H9 (cell line): ENCODE measurements around the gene GARS1. TPM values are rescaled to one million over a fixed set of nuclear protein-coding genes. Genes with fewer than 3 reads are reported as not detected.

ENCODE experiments used
- DNase-seq: peaks from one replicate; pipeline ENCODE4 v3.0.0-alpha.2; 2017
- H2AFZ ChIP-seq: one replicate; pipeline ENCODE4 v1.6.1; 2013; ENCODE audit warnings: mild to moderate bottlenecking, low read length, control low read depth, moderate library complexity
- H2AK5ac ChIP-seq: 2 replicates; pipeline ENCODE4 v1.6.1; 2013; ENCODE audit warnings: low read length, control low read depth, mixed read lengths; ENCODE audit not compliant: insufficient read length
- H2BK120ac ChIP-seq: one replicate; pipeline ENCODE4 v1.6.1; 2013; ENCODE audit warnings: low read depth, mild to moderate bottlenecking, low read length, control low read depth, inconsistent platforms; ENCODE audit not compliant: poor library complexity, severe bottlenecking
- H2BK12ac ChIP-seq: 2 replicates; pipeline ENCODE4 v1.6.1; 2013; ENCODE audit warnings: low read length, control low read depth, mixed read lengths, low read depth; ENCODE audit not compliant: insufficient read length
- H2BK15ac ChIP-seq: 2 replicates; pipeline ENCODE4 v1.6.1; 2013; ENCODE audit warnings: low read depth, low read length, control low read depth
- H2BK20ac ChIP-seq: one replicate; pipeline ENCODE4 v1.6.1; 2013; ENCODE audit warnings: low read depth, mild to moderate bottlenecking, low read length, control low read depth, inconsistent platforms; ENCODE audit not compliant: poor library complexity, severe bottlenecking
- H2BK5ac ChIP-seq: 2 replicates; pipeline ENCODE4 v1.6.1; 2013; ENCODE audit warnings: low read length, control low read depth, mixed read lengths; ENCODE audit not compliant: insufficient read length
- H3K14ac ChIP-seq: 2 replicates; pipeline ENCODE4 v1.6.1; 2013; ENCODE audit warnings: low read length, control low read depth; ENCODE audit not compliant: insufficient read depth
- H3K18ac ChIP-seq: 2 replicates; pipeline ENCODE4 v1.6.1; 2013; ENCODE audit warnings: low read depth, mild to moderate bottlenecking, mixed read lengths, low read length, control low read depth; ENCODE audit not compliant: insufficient read length
- H3K23ac ChIP-seq: 2 replicates; pipeline ENCODE4 v1.6.1; 2013; ENCODE audit warnings: low read length, control low read depth, mixed read lengths, low read depth; ENCODE audit not compliant: insufficient read length
- H3K23me2 ChIP-seq: 2 replicates; pipeline ENCODE4 v1.6.1; 2013; ENCODE audit warnings: low read depth, mild to moderate bottlenecking, mixed read lengths, low read length, control low read depth; ENCODE audit not compliant: insufficient read length, poor library complexity, severe bottlenecking
- H3K27ac ChIP-seq: 2 replicates; pipeline ENCODE4 v1.5.1; 2013; ENCODE audit warnings: low read length, control low read depth, mixed read lengths, low read depth; ENCODE audit not compliant: insufficient read length
- H3K27me3 ChIP-seq: 2 replicates; pipeline ENCODE4 v1.6.1; 2013; ENCODE audit warnings: low read length, control low read depth, inconsistent platforms; ENCODE audit not compliant: insufficient read depth
- H3K4ac ChIP-seq: 2 replicates; pipeline ENCODE4 v1.6.1; 2013; ENCODE audit warnings: low read depth, mild to moderate bottlenecking, control low read depth, inconsistent platforms, low read length, moderate library complexity
- H3K4me1 ChIP-seq: 2 replicates; pipeline ENCODE4 v1.6.1; 2013; ENCODE audit warnings: low read length, control low read depth, inconsistent platforms; ENCODE audit not compliant: insufficient read depth
- H3K4me2 ChIP-seq: 2 replicates; pipeline ENCODE4 v1.6.1; 2013; ENCODE audit warnings: low read length, control low read depth, mixed read lengths; ENCODE audit not compliant: insufficient read length, insufficient read depth
- H3K56ac ChIP-seq: 2 replicates; pipeline ENCODE4 v1.6.1; 2013; ENCODE audit warnings: low read depth, mild to moderate bottlenecking, mixed read lengths, low read length, control low read depth; ENCODE audit not compliant: insufficient read length
- H3K79me1 ChIP-seq: 2 replicates; pipeline ENCODE4 v1.6.1; 2013; ENCODE audit warnings: low read depth, mild to moderate bottlenecking, moderate library complexity, low read length, control low read depth, inconsistent platforms; ENCODE audit not compliant: insufficient read depth, poor library complexity, severe bottlenecking
- H3K79me2 ChIP-seq: 2 replicates; pipeline ENCODE4 v1.6.1; 2013; ENCODE audit warnings: low read length, control low read depth, inconsistent platforms; ENCODE audit not compliant: insufficient read depth
- H3K9ac ChIP-seq: 2 replicates; pipeline ENCODE4 v1.6.1; 2013; ENCODE audit warnings: low read length, control low read depth, mixed read lengths; ENCODE audit not compliant: insufficient read length; ENCODE audit errors: extremely low read depth
- H3K9me3 ChIP-seq: one replicate; pipeline ENCODE4 v1.6.1; 2013; ENCODE audit warnings: low read depth, low read length, inconsistent platforms; ENCODE audit not compliant: control insufficient read depth
- H3T11ph ChIP-seq: one replicate; pipeline ENCODE4 v1.6.1; 2013; ENCODE audit warnings: mild to moderate bottlenecking, low read length, control low read depth, inconsistent platforms
- H4K20me1 ChIP-seq: one replicate; pipeline ENCODE4 v1.6.1; 2013; ENCODE audit not compliant: control insufficient read depth, insufficient read length, insufficient read depth
- H4K5ac ChIP-seq: 2 replicates; pipeline ENCODE4 v1.6.1; 2013; ENCODE audit warnings: low read depth, mild to moderate bottlenecking, mixed read lengths, low read length, control low read depth; ENCODE audit not compliant: insufficient read length
- H4K8ac ChIP-seq: replicated peaks from 2 replicates; pipeline ENCODE4 v1.6.1; 2013; ENCODE audit warnings: low read length, control low read depth, mixed read lengths, low read depth; ENCODE audit not compliant: insufficient read length
- H4K91ac ChIP-seq: 2 replicates; pipeline ENCODE4 v1.6.1; 2013; ENCODE audit warnings: low read depth, mild to moderate bottlenecking, moderate library complexity, mixed read lengths, low read length, control low read depth; ENCODE audit not compliant: insufficient read length
- H3K27ac Mint-ChIP-seq, 3 experiments: 2 replicates in 2 of 3; 3 replicates in 1 of 3; pipeline ENCODE4 v1.8.0; 2020 to 2021; ENCODE audit warnings: mixed read lengths in 3 of 3, mild to moderate bottlenecking in 1 of 3, moderate library complexity in 1 of 3
- H3K27me3 Mint-ChIP-seq: 2 replicates; pipeline ENCODE4 v1.8.0; 2021; ENCODE audit warnings: low read depth, mild to moderate bottlenecking, moderate library complexity, mixed read lengths
- H3K36me3 Mint-ChIP-seq, 3 experiments: 2 replicates in 2 of 3; 3 replicates in 1 of 3; pipeline ENCODE4 v1.8.0; 2020 to 2021; ENCODE audit warnings: low read depth in 3 of 3, mixed read lengths in 3 of 3; ENCODE audit not compliant: insufficient read depth in 1 of 3
- H3K4me1 Mint-ChIP-seq, 2 experiments: 2 replicates each; pipeline ENCODE4 v1.8.0; 2020; ENCODE audit warnings: mixed read lengths in 2 of 2
- H3K4me3 Mint-ChIP-seq, 2 experiments: 2 replicates in 1 of 2; 3 replicates in 1 of 2; pipeline ENCODE4 v1.8.0; 2020 to 2021; ENCODE audit warnings: mild to moderate bottlenecking in 2 of 2, mixed read lengths in 2 of 2, moderate library complexity in 1 of 2
- H3K9me3 Mint-ChIP-seq, 2 experiments: 2 replicates in 1 of 2; 3 replicates in 1 of 2; pipeline ENCODE4 v1.8.0; 2020; ENCODE audit warnings: mild to moderate bottlenecking in 2 of 2, mixed read lengths in 2 of 2, moderate library complexity in 1 of 2
- WGBS: extraction: QIAGEN DNeasy Blood & Tissue Kit; methylation state at CpG from one replicate; pipeline ENCODE4 v1.1.7; 2013; ENCODE audit warnings: missing lambda C conversion rate, low lambda C conversion rate, mixed read lengths; ENCODE audit not compliant: insufficient read length; ENCODE audit errors: extremely low coverage; 5-methylcytosine and 5-hydroxymethylcytosine counted together
- total RNA-seq: library from RNA; stranded (reverse); gene quantifications from 2 replicates; pipeline ENCODE4 v1.2.1, GENCODE V29; 2021
- TF ChIP-seq, protein P1 (sequence below): fragments of 200-600 bp; sonication (generic); conservative IDR thresholded peaks from 3 replicates; pipeline ENCODE4 v1.8.0; 2021; ENCODE audit warnings: antibody characterized with exemption, mild to moderate bottlenecking

GARS1 gene
- total RNA-seq, 1 experiment from 2014 or later: 234 TPM

DNA sequence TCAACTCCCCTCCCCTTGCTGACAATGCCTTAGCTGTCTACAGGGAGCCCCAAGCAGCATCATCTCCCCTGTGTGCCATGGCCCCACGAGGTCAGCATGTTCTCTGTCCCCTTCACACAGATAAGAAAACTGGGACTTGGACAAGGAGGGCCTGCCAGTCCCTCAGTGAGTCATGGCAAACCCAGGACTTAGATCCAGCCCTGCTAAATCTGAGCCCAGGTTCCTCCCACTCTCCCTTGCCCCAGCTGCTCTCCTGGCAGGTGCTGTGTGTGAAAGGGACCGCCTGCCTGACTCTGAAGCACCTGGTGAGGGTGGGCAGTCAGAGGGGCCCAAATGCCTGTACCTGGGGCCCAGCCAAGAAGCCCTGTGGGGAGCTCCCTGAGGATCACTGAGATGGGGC is 80.2 kb downstream of the GARS1 start:
- Histone ChIP-seq H3K9ac (no peak overlapping the region), H4K20me1 (no peaks in the 10 kb centered on the region), H2BK5ac (no peak overlapping the region), H4K5ac (no peak overlapping the region), H2AK5ac (no peak overlapping the region), H4K91ac (no peak overlapping the region), H4K8ac (no peak overlapping the region), H3K4me1 (peaks cover 4% of the 10 kb centered on the region; the same call in 1 of the 2 replicates), H3K9me3 (no peaks in the 10 kb centered on the region), H3K23me2 (no peaks in the 10 kb centered on the region), H3K27ac (no peak overlapping the region), H3K23ac (no peak overlapping the region), H3K4ac (no peak overlapping the region), H3K4me2 (no peak overlapping the region), H2AFZ (no peak overlapping the region), H3T11ph (no peak overlapping the region), H3K56ac (no peak overlapping the region), H2BK12ac (no peak overlapping the region), H2BK120ac (no peak overlapping the region), H2BK20ac (no peak overlapping the region), H3K79me1 (no peaks in the 10 kb centered on the region), H3K14ac (no peak overlapping the region), H3K27me3 (no peaks in the 10 kb centered on the region), H3K18ac (no peak overlapping the region), H2BK15ac (no peak overlapping the region), H3K79me2 (no peaks in the 10 kb centered on the region)
- no peak for DNase-seq
- H3K27ac Mint-ChIP-seq: no peak overlapping the region
- H3K27me3 Mint-ChIP-seq: peaks cover 43% of the 10 kb centered on the region
- WGBS: no CpG with 5 or more reads among the region's 2 CpGs
- no peaks in the 10 kb centered on the region for H3K9me3 Mint-ChIP-seq
- TF ChIP-seq, protein P1, sequence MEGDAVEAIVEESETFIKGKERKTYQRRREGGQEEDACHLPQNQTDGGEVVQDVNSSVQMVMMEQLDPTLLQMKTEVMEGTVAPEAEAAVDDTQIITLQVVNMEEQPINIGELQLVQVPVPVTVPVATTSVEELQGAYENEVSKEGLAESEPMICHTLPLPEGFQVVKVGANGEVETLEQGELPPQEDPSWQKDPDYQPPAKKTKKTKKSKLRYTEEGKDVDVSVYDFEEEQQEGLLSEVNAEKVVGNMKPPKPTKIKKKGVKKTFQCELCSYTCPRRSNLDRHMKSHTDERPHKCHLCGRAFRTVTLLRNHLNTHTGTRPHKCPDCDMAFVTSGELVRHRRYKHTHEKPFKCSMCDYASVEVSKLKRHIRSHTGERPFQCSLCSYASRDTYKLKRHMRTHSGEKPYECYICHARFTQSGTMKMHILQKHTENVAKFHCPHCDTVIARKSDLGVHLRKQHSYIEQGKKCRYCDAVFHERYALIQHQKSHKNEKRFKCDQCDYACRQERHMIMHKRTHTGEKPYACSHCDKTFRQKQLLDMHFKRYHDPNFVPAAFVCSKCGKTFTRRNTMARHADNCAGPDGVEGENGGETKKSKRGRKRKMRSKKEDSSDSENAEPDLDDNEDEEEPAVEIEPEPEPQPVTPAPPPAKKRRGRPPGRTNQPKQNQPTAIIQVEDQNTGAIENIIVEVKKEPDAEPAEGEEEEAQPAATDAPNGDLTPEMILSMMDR: no peak
- peaks cover 13 to 16% of the 10 kb centered on the region in 2 experiments for H3K4me1 Mint-ChIP-seq
- no peaks in the 10 kb centered on the region; a peak in 1 of 7 replicates for H3K36me3 Mint-ChIP-seq
- H3K4me3 Mint-ChIP-seq: no peak overlapping the region
